Globus pallidus (tissue), 1 donor: Measurements from ENCODE around the gene CNIH1.

ENCODE experiments used
- DNase-seq: peaks from one replicate; pipeline ENCODE4 v3.0.0-alpha.2; 2015; ENCODE audit warnings: low spot score

CNIH1 gene

DNA sequence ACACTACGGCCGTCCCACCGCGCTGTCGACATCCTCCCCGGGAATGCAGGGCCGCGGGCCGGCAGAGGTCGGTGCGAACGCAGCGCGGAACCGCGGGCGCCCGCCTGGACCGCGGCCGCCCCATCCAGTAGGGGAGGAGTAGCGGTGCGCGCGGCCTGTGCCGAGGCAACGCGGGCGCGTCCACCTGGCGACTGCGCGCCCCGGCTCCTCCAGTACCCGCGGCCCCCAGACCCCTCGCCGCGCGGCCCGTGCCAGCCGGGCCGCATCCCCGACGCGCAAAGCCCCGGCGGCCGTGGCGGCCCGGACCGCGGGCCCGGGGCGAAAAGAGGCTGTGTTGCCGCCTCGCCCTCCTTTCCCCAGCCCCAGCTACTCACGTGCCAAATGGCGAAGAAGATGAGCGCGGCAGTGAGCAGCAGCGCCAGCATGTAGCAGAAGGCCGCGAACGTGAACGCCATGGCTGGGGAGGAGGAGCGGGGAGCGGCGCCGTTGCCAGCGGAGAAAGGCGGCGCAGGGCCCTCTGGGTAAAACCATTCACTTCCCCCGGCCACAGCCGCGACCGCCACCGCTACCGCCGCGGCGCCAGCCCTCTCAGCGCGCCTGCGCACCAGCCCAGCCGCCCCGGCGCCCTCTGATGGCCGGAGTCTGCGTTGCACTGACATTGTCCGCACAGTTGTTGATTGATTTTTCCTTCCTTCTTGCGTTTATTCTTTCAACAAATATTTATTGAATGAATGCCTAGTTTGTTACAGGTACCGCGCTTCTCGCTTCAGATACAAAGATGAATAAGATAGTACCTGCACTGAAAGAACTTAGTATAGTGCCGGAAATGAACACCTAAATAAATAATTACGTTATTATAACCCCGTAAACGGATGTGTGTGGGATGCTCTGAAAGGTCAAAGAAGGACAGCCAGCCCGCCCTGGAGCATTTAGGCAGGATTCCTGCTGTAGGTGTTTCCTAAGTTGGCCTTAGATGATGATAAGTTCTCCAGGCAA, at the start of gene CNIH1:
Gene CNIH1, minus strand, starts transcription at position 502 of the 996 bp plus-strand sequence. Its CDS starts 47 bp downstream, at position 455.
- peak; percentile 91 for DNase-seq

DNA sequence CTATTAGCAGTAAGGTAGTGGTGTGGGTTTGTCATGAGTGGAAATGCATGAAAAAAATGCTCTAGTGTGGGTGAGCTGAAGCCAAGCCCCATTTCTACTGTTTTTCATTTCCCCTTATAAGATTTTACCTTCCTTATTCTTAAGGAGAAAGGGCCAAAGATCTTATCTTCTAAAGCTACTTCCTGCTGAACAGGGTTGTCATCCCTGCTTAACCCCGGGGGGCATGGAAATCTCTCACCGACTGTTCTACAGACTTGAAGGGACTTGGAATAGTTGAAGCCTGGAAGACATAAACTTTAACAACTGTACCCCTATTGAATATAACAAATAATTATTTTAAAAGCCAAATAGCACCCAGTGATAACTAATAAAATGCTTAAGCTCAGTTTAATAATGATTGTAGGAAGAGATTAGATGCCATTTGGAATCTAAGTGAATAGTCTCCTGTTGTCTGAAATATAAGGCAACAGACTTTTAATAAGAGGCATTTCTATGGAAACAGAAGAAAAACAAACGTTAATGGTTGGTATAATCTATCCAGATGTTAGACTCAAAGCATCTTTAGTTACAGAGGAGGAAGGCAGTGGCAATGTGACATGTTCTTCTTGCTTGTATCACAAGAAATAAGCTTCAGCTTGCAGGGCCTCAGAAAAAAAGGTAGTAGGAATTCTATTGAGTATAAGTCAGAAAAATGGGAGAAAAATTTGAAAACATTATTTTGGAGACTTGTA, 49.4 kb upstream of the CNIH1 start:
- DNase-seq: no peak

DNA sequence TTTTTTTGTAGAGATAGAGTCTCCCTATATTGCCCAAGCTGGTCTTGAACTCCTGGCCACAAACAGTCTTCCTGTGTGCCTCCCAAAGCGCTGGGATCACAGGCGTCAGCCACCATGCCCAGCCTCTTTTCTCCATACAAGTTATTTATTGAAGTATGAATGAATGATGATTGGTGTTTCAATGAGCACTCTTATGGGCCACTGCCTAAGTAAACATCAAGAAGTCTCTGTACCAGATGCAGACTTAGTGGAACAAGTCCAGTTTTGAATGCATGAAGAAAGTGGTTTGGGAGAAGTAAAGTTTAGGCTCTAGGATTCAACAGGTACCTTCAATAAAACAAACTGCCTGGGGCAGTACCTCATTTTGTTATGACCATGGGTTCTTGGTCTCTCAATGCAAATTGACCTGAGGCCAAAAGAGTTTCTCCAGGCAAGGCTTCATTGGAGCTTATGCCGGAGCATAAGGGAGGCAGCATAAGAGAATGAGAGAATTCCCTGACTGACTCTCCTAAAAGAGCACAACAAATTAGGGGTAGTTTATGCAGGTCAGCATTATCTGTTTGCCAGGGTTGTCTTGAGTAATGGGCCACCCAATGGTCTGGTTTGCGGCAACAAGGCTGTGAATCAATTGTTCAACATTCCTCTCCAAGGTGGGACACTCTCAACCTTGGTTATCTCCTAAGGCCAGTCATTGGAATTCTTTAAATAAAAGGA, 48.7 kb upstream of the CNIH1 start:
- DNase-seq: no peak

DNA sequence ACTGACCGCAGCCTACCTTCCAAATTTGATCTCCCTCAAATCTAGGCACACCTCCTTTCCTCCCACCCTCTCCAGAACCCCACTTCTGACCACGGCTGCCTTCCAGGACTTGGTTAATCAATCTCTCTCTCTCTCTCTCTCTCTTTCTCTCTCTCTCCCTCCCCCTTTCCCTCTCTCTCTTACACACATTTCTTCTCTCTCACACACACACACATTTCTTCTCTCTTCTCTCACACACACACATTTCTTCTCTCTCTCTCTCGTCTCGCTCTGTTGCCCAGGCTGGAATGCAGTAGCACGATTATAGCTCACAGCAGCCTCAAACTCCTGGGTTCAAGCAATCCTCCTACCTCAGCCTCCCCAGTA, 48.1 kb upstream of the CNIH1 start:
- DNase-seq: no peak

DNA sequence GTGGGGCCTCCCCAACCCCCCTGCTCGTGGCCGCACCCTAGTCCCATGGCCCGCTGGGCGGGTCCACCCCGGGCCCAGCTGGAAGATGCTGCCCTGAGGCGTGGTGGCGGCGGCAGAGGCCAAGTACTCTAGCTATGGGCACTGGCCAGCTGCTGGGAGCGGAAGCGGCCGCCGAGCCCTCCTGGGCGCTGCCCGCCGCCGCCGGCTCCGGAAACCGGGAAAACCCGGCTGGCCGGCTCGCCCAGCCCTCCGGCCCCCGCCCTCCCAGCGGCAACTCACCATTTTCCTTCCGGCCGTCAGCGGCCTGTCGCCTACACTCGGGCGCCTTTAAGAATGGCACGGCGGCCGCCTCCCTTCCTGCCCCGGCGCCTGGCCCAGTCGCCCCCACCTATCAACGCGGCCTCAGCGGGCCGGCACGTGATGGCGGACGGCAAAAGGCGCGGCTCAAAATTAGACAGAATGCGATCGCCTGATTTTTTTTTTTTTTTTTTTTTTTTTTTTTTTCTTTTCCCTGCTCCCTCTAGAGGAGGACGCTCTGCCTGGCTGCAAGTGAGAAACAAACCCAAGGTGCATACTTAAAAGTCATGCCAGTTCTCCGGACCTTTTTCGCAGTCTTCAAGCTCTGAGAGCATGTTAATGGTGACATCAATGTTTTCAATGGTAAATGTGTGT, 47.6 kb upstream of the CNIH1 start, which contains the start of gene GMFB:
Gene GMFB, minus strand, starts transcription at position 335 of the 672 bp plus-strand sequence. Its CDS starts 53 bp downstream, at position 282.
- peak; percentile 87 for DNase-seq

DNA sequence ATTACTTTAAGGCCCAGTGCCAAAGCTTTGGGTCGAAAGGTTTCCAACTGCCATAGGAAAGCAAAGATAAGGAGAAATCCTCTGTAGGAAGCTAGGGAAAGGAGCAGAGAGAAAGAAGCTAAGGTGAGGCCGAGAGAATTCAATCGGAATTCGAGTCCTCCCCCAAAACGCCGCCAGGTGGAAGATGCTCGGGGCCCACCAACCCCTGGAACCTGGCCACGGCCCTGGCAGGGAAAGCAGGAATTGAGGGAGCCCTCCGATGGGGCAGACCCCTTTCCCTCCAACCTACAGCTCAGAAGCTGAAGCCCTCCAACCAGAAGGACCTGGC, 47.1 kb upstream of the CNIH1 start:
- DNase-seq: no peak

DNA sequence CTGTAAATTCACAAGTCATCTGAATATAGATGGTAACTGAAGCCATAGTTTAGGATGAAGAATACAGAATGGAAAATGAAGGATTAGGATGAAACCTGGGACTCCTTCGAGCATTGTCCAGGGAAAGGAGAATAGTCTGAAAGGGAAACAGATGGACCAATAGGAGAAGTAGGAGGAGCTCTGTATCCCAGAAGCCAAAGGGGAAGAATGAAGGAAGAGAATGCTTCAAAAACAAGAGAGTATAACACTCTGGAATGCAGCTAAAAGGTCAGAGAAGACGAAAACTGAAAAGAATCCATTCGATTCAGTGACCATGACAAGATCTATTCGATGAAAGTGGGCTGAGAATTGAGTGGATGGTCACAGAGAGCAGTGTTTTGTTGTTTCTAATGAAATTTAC, 46.6 kb upstream of the CNIH1 start:
- no peak for DNase-seq

DNA sequence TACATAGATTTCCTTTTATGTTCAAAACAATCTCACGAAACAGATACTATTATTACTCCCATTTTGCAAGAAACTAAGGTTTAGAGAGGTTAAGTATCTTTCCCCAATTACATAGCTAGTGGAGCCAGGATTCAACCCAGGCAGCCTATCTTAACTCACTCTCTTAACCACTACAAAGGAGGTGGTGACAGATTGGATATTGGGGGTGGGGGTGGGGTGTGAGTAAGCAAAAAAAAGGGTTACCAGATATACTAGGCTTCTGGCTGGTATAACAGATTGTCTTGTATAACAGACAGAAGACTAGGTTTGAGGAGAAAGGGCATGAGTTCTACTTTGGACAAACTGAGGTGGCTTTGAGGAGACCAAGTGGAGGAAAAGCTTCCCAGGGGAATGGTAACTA, 45.5 kb upstream of the CNIH1 start:
- no peak for DNase-seq

DNA sequence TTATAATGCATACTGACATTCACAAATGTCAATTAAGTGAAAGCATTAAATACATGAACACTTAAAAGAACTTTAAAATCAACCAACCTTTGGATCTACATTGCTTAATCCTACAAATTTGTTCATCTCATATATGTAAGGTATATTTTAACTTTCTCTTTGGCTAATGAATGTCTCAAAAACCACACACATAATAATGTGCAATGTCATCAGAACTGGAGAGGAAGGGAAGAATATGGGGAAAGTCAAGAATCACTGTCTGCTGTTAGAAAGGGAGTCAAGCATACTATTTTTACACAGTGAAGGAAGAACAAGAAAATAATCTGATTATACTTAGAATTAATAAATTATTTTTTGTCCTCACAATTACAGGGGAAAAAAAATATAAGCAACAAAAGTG, 42.7 kb upstream of the CNIH1 start:
- DNase-seq: no peak

DNA sequence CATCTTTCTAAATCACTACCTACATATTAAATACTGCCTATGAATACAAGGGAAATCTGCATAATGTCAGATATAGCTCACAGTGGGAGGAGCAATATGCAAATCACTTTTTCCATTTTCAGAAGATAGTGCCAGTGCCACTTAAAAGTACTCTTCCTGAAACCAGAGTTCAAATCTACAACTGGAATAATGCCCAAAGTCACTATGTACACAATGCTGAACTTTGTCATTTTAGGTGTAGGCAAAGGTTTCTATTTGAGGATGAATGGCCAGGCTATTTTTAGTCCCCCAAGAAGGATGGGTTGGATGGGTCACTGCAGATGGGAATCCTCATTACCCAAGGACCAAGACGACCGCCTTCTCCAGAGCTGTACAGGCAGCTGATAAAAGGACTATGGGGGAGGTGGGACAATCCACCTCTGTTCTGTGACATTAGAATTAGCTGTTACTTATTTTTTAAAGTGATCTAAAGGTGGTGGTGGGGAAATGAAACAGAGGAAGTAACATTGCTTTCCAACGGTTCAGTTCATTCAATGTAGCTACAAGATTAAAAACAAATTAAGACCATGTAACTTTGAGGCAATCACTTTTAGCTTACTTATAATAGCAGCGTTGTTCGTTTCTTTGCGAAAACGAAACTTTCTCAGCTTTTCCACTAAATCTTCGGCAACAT, 42.0 kb upstream of the CNIH1 start:
- DNase-seq: no peak

DNA sequence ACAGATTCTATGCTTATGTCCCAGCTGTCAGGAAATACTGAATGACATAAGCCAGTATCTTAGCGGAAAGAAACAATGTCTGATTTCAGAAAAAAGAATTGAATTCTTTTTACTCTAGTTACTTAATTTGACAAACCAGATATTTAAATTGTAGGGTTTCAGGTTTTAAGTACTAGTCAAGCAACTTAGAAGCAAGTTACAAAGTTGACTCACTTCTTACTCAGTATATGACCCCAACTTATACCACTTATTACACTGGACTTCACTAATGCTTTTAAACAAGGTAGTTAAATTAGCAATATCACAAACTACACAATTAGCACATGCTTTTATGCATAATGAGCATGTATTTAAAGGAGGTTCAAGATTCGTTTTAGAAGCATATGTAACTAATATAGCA, 40.5 kb upstream of the CNIH1 start:
- no peak for DNase-seq

DNA sequence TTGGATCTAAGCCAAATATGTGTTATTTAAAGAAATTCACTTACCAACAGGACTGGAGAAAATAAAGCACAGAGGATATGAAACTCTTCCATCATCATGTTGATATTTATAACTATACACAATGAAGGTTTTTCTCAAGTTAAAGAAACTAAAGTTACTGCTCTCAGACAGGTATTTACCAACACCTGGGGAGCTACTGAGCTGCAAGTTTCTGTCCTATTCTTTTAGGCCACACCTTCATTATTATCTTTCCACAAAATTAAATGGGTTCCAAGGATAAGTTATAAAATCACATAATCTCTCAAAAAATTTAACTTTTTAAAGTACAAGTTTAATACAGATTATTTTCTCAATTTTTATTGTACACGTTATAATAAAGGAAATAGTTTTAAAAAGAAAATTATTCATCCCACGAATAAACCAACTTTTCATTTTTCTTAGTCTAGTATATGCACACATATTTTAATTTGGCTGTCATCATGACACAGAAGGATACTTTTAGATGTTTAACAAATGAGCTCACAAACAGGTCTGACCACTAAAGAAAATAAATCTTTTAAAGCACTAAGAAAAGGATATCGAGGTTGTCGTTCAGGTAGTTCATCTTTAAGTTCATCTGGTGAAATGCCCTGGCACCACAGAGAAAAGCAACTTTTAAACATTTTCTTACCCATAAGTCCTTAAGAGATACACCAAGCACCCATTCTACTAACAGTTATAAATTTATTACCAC, 39.8 kb upstream of the CNIH1 start:
- DNase-seq: no peak

DNA sequence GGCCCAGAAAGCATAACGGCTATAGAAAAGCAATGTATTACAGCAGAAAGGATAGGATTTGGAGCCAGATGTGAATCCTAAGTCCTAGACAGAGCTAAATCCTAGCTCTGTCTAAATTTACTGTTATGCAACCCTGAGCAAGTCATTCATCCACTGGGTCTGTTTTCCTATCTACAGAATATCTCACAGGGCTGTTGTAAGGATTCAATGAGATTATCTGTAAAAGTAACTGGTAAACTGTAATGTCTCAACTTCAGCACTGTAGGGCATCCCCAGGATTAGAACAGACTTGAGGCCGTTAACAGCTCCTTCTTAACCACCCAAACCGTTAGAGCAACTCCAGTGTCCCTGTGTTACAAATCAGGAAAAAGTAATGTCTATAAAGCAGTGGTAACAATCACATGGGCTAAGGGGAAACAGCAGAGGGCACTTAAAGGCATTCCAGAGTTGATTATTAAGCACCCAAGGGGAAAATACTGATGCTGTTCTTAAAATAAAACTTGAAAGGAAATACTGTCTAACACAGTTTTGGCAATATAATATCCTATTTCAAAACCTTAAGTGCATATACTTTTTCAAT, 37.6 kb upstream of the CNIH1 start:
- no peak for DNase-seq

DNA sequence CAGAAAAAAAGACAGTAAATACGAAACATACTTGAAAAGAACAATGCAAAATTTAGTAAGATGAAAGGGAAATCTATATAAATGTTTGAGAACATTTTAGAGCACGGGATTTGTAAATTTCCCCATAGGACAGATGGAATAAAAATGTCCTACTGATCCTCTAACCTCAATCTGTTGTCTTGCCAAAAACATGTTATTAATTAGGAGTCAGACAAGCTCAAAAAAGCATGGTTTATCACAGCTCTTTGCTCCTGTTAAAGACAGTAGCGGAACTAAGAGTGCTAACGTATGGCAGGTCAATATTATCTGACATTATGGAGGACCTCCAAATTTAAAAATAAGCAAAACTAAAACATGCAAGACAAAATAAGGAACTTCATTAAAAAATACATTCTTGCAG, 34.7 kb upstream of the CNIH1 start:
- DNase-seq: no peak

DNA sequence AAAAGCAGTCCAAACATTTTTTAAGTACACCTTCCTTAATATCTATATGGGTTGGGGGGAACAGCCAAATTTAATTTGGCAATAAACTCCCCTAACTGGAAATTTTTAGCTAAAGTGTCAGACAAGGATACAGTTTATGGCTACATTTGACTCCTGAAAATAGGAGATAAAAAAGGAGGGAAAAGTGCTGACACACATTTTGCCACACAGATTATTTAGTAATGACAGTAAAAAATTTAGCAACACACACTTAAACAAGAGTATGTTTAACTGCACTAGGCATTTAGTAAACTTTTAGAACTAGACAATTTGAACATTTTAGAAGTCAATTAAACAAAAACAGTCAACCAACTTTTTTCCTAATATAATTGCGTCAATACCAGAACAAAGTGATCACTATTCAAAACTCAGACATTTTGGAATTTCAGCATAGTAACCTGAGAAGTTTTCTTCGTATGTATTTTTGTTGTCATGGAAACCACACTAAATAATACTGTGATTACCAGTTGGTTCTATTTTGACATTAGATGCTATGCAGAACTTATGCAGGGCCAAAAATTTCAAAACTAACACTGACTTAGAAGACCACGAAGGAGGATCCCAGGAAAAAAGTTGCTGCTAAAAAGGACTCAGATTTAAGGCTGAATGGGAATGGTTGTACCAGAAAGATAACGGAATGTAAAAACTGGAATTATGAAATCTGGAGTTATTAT, 34.2 kb upstream of the CNIH1 start:
- DNase-seq: no peak

DNA sequence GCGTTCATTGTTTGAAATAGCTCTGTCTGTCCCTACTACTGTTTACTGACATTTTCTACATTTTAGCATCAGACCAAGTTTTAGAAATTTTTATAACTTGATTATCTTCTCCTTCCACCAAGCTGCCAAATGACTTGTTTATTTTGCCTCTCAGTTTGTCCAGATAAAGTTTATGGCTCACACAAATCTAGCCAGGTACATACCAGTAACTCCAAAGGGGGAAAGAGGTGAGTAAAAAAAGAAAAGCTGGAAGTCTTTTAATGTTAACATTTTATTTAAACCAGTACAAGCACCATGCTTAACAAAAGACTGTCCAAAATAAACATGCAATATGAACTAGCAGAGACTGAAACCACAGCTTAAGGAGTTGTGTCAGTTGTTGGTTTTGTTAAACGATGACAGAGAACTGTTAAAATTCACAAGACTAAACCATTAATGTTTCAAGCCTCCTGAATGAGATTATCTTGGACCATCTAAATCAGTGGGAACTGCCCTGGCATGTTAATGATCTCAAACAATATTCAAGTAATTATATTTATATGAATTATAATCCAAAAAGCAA, 33.1 kb upstream of the CNIH1 start:
- DNase-seq: no peak

DNA sequence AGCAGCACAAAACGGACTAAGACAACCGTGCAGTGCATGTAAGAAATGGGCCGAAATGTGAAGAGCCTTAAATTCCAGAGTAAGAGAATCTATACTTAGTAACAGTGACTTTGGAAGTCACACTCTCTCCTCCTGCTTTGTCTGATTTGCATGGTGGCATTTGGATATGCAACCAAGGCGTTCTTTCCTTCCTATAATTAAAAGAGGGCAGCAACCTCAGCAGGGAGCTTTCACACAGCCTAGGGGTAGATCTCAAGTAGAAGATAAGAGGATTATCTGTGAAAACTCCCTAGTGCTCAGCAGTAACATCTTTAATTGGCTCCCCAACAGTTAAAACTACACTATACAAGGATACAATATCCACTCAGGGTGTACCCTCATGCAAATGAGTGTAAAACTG, 31.1 kb upstream of the CNIH1 start:
- no peak for DNase-seq

DNA sequence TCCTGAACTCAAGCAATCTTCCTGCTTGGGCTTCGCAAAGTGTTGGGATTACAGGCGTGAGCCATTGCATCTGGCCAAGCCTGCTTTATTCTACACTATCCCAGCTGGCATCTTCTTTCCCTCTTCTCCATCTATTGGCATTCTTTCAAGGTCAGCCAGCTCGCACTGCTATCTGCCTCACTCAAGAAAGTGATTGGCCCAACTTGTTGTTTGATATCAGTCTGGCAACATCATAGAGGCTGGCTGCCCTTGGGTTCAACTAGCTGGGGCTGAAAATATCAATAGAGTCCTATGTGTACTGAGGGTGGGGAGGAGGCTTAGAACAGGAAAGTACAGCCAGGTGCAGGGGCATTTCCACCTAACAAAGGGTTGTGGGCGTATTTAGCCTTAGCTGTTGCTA, 30.5 kb upstream of the CNIH1 start:
- DNase-seq: no peak

DNA sequence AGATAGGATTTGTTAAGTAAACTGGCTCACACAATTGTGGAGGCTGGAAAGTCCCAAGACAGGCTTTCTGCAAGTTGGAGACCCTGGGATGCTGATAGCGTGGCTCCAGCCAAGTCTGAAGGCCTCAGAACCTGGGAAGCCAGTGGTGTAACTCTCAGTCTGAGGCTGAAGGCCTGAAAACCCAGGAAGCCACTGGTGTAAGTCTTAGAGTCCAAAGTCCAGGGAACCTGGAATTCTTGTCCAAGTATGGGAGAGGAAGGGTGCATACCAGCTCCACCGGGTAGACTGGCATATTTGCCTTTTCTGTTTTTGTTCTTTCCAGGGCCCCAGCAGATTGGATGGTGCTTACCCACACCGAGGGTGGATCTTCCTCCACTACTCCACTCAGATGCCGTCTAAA, 29.5 kb upstream of the CNIH1 start:
- DNase-seq: no peak
